WERI-Rb-1 (cell line): ENCODE data around the gene KCNIP4.

Experiments used
- DNase-seq: peaks from one replicate; pipeline ENCODE4 v3.0.0-alpha.2; 2020
- H3K27ac ChIP-seq: fragments of 250-450 bp; sonication (Bioruptor Pico); 2 replicates; pipeline ENCODE4 v1.5.1; 2020; ENCODE audit warnings: mild to moderate bottlenecking, moderate library complexity
- H3K27me3 ChIP-seq: fragments of 250-450 bp; sonication (Bioruptor Pico); 2 replicates; pipeline ENCODE4 v1.5.1; 2021; ENCODE audit warnings: mild to moderate bottlenecking, low read depth, moderate library complexity; ENCODE audit not compliant: insufficient read depth, severe bottlenecking
- H3K36me3 ChIP-seq: fragments of 250-450 bp; sonication (Bioruptor Pico); 2 replicates; pipeline ENCODE4 v1.5.1; 2020; ENCODE audit warnings: mild to moderate bottlenecking, moderate library complexity
- H3K4me3 ChIP-seq: 2 replicates; pipeline ENCODE4 v1.5.1; 2011; ENCODE audit warnings: low read depth, mild to moderate bottlenecking, control low read depth, low read length
- H3K9me3 ChIP-seq: fragments of 250-450 bp; sonication (Bioruptor Pico); 2 replicates; pipeline ENCODE4 v1.5.1; 2021; ENCODE audit warnings: mild to moderate bottlenecking, moderate library complexity; ENCODE audit not compliant: severe bottlenecking
- CTCF ChIP-seq: IDR thresholded peaks from 2 replicates; pipeline ENCODE4 v1.5.1; 2011; ENCODE audit warnings: low read depth, mild to moderate bottlenecking, control low read depth, inconsistent platforms, low read length

KCNIP4 gene

DNA sequence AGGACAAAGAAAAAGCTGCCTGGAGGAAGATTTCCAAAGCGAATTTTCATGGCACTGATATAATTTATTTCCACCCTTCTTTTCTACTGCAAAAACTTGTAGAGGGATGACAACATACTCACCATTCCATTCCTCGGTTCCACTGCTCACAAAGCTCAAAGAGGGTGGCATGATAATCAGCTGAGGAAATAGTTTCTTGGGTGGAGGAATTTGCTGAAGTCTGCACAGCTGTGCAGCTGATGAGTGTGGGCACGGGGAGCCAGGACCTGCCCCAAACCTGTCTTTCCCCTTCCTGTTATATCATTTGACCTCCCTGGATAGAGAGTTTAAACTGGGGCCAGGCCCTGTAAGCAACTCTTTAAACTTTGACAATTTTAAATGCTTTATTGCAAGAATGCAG is 1087.7 kb downstream of the KCNIP4 start:
- no peak for TF ChIP-seq CTCF
- DNase-seq: no peak
- no peak overlapping the region for H3K4me3 ChIP-seq

DNA sequence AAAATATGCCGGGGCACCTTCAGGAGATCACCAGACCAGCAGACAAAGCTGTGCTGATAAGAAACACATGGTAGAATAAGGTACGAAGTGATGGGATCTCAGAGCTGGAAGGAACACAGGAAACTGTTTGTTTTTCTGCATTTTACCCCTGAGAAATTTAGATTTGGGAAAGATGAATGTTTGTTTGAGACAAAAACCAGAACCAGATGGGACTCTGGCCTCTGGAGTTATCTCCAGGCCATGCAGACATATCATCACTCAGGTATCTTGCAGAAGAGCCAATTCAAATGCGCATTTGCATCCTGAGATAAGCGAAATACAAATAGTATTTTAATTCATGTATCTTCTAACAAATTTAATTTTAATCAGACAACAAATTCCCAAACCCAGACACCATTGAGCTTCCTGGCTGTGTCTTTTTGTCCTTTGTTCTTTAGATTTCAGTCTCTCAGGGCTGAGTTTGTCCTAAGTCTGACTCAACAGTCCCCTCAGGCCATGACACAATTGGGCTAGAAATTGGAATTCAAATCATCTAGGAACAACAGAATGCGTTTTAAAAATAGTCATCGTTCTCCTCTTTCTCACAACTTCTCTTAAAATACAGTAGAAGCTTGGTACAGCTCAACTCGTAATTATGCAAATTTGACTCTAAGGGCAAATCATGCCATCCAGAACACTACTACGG is 1089.3 kb downstream of the KCNIP4 start:
- Histone ChIP-seq H3K4me3 (no peak overlapping the region), H3K27me3 (no peaks in the 10 kb centered on the region), H3K27ac (no peak overlapping the region), H3K36me3 (no peaks in the 10 kb centered on the region), H3K9me3 (no peaks in the 10 kb centered on the region)
- DNase-seq: no peak
- TF ChIP-seq CTCF: no peak

More for the DNA sequence above, 1087.7 kb downstream of the KCNIP4 start:
- Histone ChIP-seq H3K27ac (no peak overlapping the region), H3K27me3 (no peaks in the 10 kb centered on the region), H3K9me3 (no peaks in the 10 kb centered on the region), H3K36me3 (no peaks in the 10 kb centered on the region)

GRCh38 chr4:20857081-20857480 is 1091.5 kb downstream of the KCNIP4 start:
- Histone ChIP-seq H3K27me3 (no peaks in the 10 kb centered on the region), H3K9me3 (peaks cover 9% of the 10 kb centered on the region), H3K27ac (no peak overlapping the region), H3K4me3 (no peak overlapping the region), H3K36me3 (no peaks in the 10 kb centered on the region)
- DNase-seq: no peak
- no peak for TF ChIP-seq CTCF

GRCh38 chr4:20847124-20847747 is 1101.3 kb downstream of the KCNIP4 start:
- Histone ChIP-seq H3K27me3 (no peaks in the 10 kb centered on the region), H3K27ac (no peak overlapping the region), H3K36me3 (no peaks in the 10 kb centered on the region), H3K4me3 (no peak overlapping the region), H3K9me3 (peaks cover 5% of the 10 kb centered on the region)
- no peak for DNase-seq
- no peak for TF ChIP-seq CTCF

DNA sequence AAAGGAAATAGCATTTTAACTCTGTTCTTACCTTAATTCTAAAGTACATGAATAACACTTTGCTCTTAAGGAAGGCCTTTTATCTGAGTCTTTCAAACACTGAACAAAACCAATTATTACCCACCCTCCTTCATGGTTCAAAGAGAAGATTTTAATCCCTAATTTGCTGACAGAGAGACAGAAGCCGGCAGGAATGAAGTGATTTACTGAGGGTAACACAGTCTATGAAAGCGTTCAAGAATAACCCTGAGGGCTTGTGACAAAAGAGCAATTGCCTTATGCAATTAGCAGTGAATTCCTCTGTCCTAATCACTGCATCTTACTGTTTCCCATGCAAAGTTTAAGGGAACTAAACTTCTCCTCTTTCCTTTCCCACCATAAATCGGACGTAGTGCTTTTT is 1104.3 kb downstream of the KCNIP4 start:
- Histone ChIP-seq H3K9me3 (no peaks in the 10 kb centered on the region), H3K27ac (no peak overlapping the region), H3K36me3 (no peaks in the 10 kb centered on the region), H3K4me3 (no peak overlapping the region), H3K27me3 (no peaks in the 10 kb centered on the region)
- no peak for TF ChIP-seq CTCF
- no peak for DNase-seq
